NB4 (cell line): ENCODE results near the gene TYMP.

Experiments used
- DNase-seq: peaks from one replicate; pipeline ENCODE4 v3.0.0; 2010; ENCODE audit warnings: low read depth
- H3K4me3 ChIP-seq: one replicate; pipeline ENCODE4 v1.5.1; 2011; ENCODE audit warnings: mild to moderate bottlenecking, low read depth, low read length, moderate library complexity
- CTCF ChIP-seq: IDR thresholded peaks from one replicate; pipeline ENCODE4 v1.5.1; 2012; ENCODE audit warnings: low read depth, low read length
- MAX ChIP-seq: IDR thresholded peaks from 2 replicates; pipeline ENCODE4 v1.6.1; 2011; ENCODE audit warnings: low read depth, low read length
- MYC ChIP-seq: IDR thresholded peaks from 2 replicates; pipeline ENCODE4 v1.6.1; 2011; ENCODE audit warnings: low read depth, low read length
- POLR2A ChIP-seq: IDR thresholded peaks from 2 replicates; pipeline ENCODE4 v1.6.1; 2011; ENCODE audit warnings: mild to moderate bottlenecking; ENCODE audit not compliant: insufficient read length; ENCODE audit errors: extremely low read depth

The TYMP gene

GRCh38 chr22:50567721-50568252, 38.0 kb upstream of the TYMP start:
- no peak for TF ChIP-seq POLR2A
- TF ChIP-seq CTCF = no peak
- no peak overlapping the region for H3K4me3 ChIP-seq
- no peak for DNase-seq

- no peak for DNase-seq
- no peak for TF ChIP-seq MYC
- no peak for TF ChIP-seq CTCF
- no peak for TF ChIP-seq POLR2A
- no peak for TF ChIP-seq MAX
- H3K4me3 ChIP-seq = no peak overlapping the region
Observed at GRCh38 chr22:50564289-50564688, 34.5 kb upstream of the TYMP start.

GRCh38 chr22:50563413-50564160, 33.8 kb upstream of the TYMP start:
- H3K4me3 ChIP-seq = peak overlapping the region; percentile 71
- DNase-seq = no peak
- no peak for TF ChIP-seq CTCF
- no peak for TF ChIP-seq POLR2A
- no peak for TF ChIP-seq MAX
- TF ChIP-seq MYC = no peak

- DNase-seq = peak; percentile 93
- TF ChIP-seq CTCF (peak; percentile 63), MYC (peak; percentile 36; the same call in 1 of the 2 replicates), POLR2A (peak; percentile 31), MAX (no peak)
- H3K4me3 ChIP-seq = peak within 1 kb of the TSS; percentile 71
Observed at GRCh38 chr22:50562523-50563412, 33.0 kb upstream of the TYMP start, which contains the start of gene SYCE3. TSS of gene SYCE3 (minus strand) at chr22:50562919. CDS start at chr22:50556405, 6,514 bp downstream.

GRCh38 chr22:50561401-50562358, 31.9 kb upstream of the TYMP start:
- TF ChIP-seq MAX = no peak
- TF ChIP-seq POLR2A = no peak
- TF ChIP-seq MYC = no peak
- no peak for TF ChIP-seq CTCF
- no peak for DNase-seq
- H3K4me3 ChIP-seq = no peak overlapping the region
